Omental fat pad (tissue), 4 donors: ENCODE data around the gene TREM1. TPM values are rescaled to one million over a fixed set of nuclear protein-coding genes. Genes with fewer than 3 reads are reported as not detected.

Experiments used
- ATAC-seq: fragments of 150-250 bp; one replicate; pipeline ENCODE4 v1.9.1; 2016; ENCODE audit warnings: mild to moderate bottlenecking, moderate library complexity; ENCODE audit not compliant: low FRiP score
- DNase-seq: peaks from one replicate; pipeline ENCODE4 v3.0.0-alpha.2; 2019; ENCODE audit warnings: low spot score
- total RNA-seq, 4 donors: library from RNA; depleted of rRNA; stranded (reverse); fragments of >200 nt; gene quantifications; one replicate each; pipeline ENCODE4 v1.1.0, GENCODE V29; 2016
- TF ChIP-seq, protein P1 (sequence below), 3 donors: fragments of 450-650 bp; IDR thresholded peaks; one replicate each; pipeline ENCODE4 v1.5.1; 2016 to 2017; ENCODE audit warnings: antibody characterized with exemption in 3 of 3, mild to moderate bottlenecking in 3 of 3, moderate library complexity in 2 of 3

The TREM1 gene
- total RNA-seq, 4 donors from 2014 or later: 5.8 to 20.2 (median 8.6) TPM

DNA sequence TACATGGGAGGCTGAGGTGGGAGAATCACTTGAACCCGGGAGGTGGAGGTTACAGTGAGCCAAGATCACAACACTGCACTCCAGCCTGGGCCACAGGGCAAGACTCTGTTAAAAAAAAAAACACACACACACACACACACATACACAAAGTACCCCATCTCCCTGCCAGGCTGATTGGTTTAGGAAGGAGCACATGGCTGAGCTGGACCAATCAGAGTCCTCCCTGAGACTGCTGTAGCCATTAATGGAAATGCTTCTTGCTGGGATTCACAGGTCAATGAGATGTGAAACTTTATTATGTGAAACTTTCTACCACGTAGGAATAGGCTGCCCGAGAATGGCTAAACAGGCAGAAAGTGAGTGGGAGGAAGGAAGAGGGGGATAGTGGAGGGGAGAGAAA is 2.9 kb downstream of the TREM1 start:
- ATAC-seq (no peak), DNase-seq (no peak)
- TF ChIP-seq, protein P1, sequence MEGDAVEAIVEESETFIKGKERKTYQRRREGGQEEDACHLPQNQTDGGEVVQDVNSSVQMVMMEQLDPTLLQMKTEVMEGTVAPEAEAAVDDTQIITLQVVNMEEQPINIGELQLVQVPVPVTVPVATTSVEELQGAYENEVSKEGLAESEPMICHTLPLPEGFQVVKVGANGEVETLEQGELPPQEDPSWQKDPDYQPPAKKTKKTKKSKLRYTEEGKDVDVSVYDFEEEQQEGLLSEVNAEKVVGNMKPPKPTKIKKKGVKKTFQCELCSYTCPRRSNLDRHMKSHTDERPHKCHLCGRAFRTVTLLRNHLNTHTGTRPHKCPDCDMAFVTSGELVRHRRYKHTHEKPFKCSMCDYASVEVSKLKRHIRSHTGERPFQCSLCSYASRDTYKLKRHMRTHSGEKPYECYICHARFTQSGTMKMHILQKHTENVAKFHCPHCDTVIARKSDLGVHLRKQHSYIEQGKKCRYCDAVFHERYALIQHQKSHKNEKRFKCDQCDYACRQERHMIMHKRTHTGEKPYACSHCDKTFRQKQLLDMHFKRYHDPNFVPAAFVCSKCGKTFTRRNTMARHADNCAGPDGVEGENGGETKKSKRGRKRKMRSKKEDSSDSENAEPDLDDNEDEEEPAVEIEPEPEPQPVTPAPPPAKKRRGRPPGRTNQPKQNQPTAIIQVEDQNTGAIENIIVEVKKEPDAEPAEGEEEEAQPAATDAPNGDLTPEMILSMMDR (IDR thresholded peaks at IDR 0.05): no peak

DNA sequence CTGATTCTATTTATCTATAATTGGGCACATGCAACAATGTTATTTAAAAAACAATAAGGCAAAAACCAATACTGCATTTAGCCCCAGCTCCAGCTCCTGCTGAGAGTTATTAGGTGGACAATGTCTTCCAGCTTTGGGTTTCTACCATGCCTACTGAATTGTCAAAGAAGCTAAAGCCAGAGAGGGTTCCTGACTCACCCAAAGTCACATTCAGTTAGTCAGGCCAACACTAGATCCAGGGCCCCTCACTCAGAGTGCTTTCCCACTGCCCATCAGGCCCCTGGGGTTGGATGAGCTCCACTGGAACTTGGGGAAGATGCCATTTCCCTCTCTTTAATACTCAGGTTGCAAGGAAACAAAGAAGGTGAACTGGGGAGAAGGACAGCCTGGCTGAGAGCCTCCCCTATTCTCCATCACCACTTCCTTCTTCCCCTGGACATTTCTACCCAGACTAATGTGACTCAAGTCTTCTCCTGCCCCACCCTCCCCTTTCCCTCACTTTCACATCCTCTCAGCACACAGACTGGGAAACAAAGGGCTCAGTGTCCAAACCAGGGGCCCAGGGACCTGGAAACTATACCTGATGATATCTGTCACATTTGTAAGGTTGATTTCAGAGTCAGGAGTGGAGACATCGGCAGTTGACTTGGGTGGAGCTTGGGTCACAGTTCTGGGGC is 6.0 kb downstream of the TREM1 start:
- TF ChIP-seq, protein P1 (IDR thresholded peaks at IDR 0.05): no peak
- DNase-seq: no peak

DNA sequence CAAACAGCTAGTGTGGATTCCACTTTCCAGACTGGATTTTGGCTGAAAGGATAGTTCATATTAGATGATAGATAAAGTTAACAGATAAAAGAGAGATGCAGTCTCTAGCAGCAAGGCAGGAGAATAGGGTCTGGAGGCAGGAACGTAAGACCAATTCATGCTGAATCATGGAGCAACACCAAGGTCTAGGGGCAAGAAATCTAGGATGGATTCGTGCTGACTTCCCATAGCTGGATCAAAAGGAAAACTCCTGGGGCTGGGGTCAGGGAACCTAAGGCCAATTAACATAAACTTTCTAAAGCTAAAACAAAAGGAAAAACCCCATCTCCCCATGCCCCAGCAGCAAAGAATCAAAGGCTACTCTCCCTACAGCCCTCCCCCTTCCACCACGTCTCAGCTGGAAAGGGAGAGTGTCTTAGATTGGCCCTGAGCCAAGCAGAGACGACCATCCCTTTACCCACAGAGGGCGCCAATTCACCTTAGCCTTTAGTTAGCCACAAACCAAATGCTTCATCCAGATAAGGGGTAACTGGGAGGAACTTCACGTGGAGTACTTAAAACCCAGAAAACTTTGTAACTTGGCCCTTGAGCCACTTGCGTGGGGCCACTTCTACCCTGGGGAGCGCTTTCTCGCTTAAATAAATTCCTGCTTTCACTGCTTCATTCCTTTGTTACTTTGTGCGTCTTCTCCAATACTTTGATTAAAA is 7.6 kb downstream of the TREM1 start:
- TF ChIP-seq, protein P1 (IDR thresholded peaks at IDR 0.05): no peak
- ATAC-seq (no peak), DNase-seq (peak; percentile 32)

More for the DNA sequence above, 6.0 kb downstream of the TREM1 start:
- no peak for ATAC-seq

DNA sequence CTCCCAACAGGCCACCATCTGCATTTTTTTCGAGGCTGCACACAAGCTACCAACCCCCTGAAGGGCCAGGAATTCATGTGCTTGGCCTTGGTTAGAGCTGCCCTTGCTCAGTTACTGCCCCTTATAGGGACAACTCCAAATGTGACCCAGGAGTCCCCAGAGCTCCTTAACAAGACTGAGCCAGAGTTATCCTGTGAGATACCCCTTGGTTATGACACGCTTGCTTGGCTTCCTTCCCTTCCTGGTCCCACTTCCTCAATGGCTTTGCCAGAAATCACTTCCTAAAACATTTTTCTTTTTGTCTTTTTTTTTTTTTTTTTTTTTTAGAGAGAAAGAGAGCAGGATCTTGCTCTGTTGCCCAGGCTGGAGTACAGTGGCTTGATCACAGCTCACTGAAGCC is 8.9 kb downstream of the TREM1 start:
- ATAC-seq: no peak
- TF ChIP-seq, protein P1 (IDR thresholded peaks at IDR 0.05): no peak
- DNase-seq: no peak

DNA sequence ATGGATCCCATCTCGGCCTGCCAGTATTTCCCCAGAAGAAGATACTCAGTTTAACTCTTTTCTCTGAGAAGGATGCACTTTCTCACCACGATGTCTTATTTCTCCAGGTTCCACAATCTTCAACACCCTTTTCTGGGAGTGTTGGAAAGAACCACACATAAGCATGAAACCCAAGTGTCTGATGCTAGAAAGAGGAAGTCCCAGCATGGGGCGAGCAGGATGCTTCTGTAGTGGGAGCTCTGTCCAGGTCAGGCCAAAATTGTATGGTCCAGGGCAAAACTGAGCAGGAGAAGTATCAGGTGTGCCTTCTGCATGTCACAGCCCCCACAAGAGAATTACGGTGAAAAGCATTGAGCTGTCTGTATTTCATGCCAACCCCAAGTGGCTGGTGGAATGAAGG is 11.0 kb downstream of the TREM1 start:
- TF ChIP-seq, protein P1 (IDR thresholded peaks at IDR 0.05): no peak
- ATAC-seq: no peak
- DNase-seq: no peak

DNA sequence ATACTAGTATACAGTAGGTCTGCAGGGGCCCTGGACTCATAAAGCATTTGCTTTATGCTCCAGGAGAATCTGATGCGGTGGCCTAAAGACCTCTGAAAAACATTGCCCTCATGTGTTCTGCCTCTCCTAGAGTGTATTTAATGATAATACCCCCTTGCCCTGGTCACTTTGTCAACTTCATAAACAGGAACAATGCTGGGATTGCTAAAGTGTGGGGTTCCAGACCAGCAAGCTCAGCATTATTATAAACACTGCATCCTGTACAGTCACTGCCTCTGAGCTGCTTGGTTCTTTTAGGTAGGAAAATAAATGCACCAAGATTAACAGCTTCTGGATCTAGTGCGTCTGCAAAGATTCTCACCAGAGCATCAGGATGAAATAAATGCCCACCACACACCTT is 12.2 kb downstream of the TREM1 start:
- DNase-seq (no peak), ATAC-seq (no peak)
- TF ChIP-seq, protein P1 (IDR thresholded peaks at IDR 0.05): no peak

DNA sequence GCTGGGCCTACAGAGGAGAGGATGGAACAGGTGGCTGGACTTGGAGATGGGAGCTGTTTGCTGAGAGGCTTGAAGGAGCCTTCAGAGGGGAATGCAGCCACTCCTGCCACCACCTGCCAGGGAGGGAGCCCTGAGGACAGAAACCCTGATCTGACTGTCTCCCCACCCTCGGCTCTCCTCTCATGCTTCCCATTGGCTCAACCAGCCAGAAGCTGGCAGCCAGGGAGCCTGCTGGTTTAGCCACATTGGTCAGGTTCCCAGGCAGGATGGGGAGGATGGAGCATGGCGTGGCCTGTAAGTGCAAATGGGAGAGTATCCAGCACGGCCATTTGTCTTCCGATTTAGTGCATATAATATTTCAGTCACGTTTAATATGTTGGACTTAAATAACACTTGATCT is 12.8 kb downstream of the TREM1 start:
- ATAC-seq (no peak), DNase-seq (no peak)
- TF ChIP-seq, protein P1 (IDR thresholded peaks at IDR 0.05): no peak
